ENCODE results near the gene PLEKHJ1.

DNA sequence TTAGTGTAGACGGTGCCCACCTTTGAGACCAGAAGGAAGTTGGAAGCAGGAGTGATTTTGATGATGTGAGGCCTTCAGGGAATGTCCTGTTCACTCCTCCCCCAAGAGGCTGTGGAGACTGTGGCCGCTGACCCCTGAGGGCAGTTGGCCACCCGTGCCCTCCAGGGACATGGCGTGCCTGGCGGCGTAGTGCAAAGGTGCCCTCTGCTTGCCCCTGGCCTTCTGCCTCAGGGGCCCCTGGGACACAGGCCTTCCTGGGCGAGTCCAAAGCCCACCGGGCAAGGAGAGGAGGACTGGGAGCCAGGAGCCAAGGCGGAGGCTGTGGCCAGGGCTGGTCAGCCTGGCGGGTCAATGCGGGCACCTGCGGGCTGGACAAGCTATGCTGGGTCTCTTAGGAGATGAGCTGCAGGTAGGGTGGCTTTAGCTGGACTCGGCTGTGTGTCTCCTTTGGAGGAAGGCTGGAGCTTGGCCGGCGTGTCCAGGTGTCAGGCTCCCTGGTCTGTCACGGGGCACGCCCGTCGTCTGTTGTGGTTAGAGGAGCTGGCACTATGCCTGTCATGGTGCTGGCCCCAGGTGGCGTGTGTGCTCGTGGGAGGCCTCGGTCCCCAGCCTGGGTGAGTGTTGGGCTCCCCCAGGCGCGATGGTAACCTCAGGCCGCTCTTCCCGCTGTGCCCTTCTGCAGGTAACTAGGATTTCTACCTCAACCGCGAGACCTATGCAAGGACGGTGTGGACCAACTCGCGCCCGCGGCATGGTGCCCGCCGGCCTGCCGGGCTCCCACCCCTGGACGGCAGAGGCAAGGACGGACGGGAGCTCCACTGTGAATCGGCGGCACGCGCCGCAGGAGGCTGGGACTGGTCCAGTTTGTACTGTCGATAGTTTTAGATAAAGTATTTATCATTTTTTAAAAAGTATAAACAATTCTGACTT lies 6.8 kb downstream of the PLEKHJ1 start:
- no peak for TF ChIP-seq CTCF (IDR thresholded peaks at IDR 0.05)
- no peak for TF ChIP-seq POLR2A (IDR thresholded peaks at IDR 0.05)
